H9 (cell line): ENCODE data around the gene CXCL13. TPM values are rescaled to one million over a fixed set of nuclear protein-coding genes. Genes with fewer than 3 reads are reported as not detected.

Experiments used
- DNase-seq: peaks from one replicate; pipeline ENCODE4 v3.0.0-alpha.2; 2017
- H2AFZ ChIP-seq: one replicate; pipeline ENCODE4 v1.6.1; 2013; ENCODE audit warnings: mild to moderate bottlenecking, low read length, control low read depth, moderate library complexity
- H2AK5ac ChIP-seq: 2 replicates; pipeline ENCODE4 v1.6.1; 2013; ENCODE audit warnings: low read length, control low read depth, mixed read lengths; ENCODE audit not compliant: insufficient read length
- H2BK120ac ChIP-seq: one replicate; pipeline ENCODE4 v1.6.1; 2013; ENCODE audit warnings: low read depth, mild to moderate bottlenecking, low read length, control low read depth, inconsistent platforms; ENCODE audit not compliant: poor library complexity, severe bottlenecking
- H2BK12ac ChIP-seq: 2 replicates; pipeline ENCODE4 v1.6.1; 2013; ENCODE audit warnings: low read length, control low read depth, mixed read lengths, low read depth; ENCODE audit not compliant: insufficient read length
- H2BK15ac ChIP-seq: 2 replicates; pipeline ENCODE4 v1.6.1; 2013; ENCODE audit warnings: low read depth, low read length, control low read depth
- H2BK20ac ChIP-seq: one replicate; pipeline ENCODE4 v1.6.1; 2013; ENCODE audit warnings: low read depth, mild to moderate bottlenecking, low read length, control low read depth, inconsistent platforms; ENCODE audit not compliant: poor library complexity, severe bottlenecking
- H2BK5ac ChIP-seq: 2 replicates; pipeline ENCODE4 v1.6.1; 2013; ENCODE audit warnings: low read length, control low read depth, mixed read lengths; ENCODE audit not compliant: insufficient read length
- H3K14ac ChIP-seq: 2 replicates; pipeline ENCODE4 v1.6.1; 2013; ENCODE audit warnings: low read length, control low read depth; ENCODE audit not compliant: insufficient read depth
- H3K18ac ChIP-seq: 2 replicates; pipeline ENCODE4 v1.6.1; 2013; ENCODE audit warnings: low read depth, mild to moderate bottlenecking, mixed read lengths, low read length, control low read depth; ENCODE audit not compliant: insufficient read length
- H3K23ac ChIP-seq: 2 replicates; pipeline ENCODE4 v1.6.1; 2013; ENCODE audit warnings: low read length, control low read depth, mixed read lengths, low read depth; ENCODE audit not compliant: insufficient read length
- H3K23me2 ChIP-seq: 2 replicates; pipeline ENCODE4 v1.6.1; 2013; ENCODE audit warnings: low read depth, mild to moderate bottlenecking, mixed read lengths, low read length, control low read depth; ENCODE audit not compliant: insufficient read length, poor library complexity, severe bottlenecking
- H3K27ac ChIP-seq: 2 replicates; pipeline ENCODE4 v1.5.1; 2013; ENCODE audit warnings: low read length, control low read depth, mixed read lengths, low read depth; ENCODE audit not compliant: insufficient read length
- H3K27me3 ChIP-seq: 2 replicates; pipeline ENCODE4 v1.6.1; 2013; ENCODE audit warnings: low read length, control low read depth, inconsistent platforms; ENCODE audit not compliant: insufficient read depth
- H3K4ac ChIP-seq: 2 replicates; pipeline ENCODE4 v1.6.1; 2013; ENCODE audit warnings: low read depth, mild to moderate bottlenecking, control low read depth, inconsistent platforms, low read length, moderate library complexity
- H3K4me1 ChIP-seq: 2 replicates; pipeline ENCODE4 v1.6.1; 2013; ENCODE audit warnings: low read length, control low read depth, inconsistent platforms; ENCODE audit not compliant: insufficient read depth
- H3K4me2 ChIP-seq: 2 replicates; pipeline ENCODE4 v1.6.1; 2013; ENCODE audit warnings: low read length, control low read depth, mixed read lengths; ENCODE audit not compliant: insufficient read length, insufficient read depth
- H3K56ac ChIP-seq: 2 replicates; pipeline ENCODE4 v1.6.1; 2013; ENCODE audit warnings: low read depth, mild to moderate bottlenecking, mixed read lengths, low read length, control low read depth; ENCODE audit not compliant: insufficient read length
- H3K79me1 ChIP-seq: 2 replicates; pipeline ENCODE4 v1.6.1; 2013; ENCODE audit warnings: low read depth, mild to moderate bottlenecking, moderate library complexity, low read length, control low read depth, inconsistent platforms; ENCODE audit not compliant: insufficient read depth, poor library complexity, severe bottlenecking
- H3K79me2 ChIP-seq: 2 replicates; pipeline ENCODE4 v1.6.1; 2013; ENCODE audit warnings: low read length, control low read depth, inconsistent platforms; ENCODE audit not compliant: insufficient read depth
- H3K9ac ChIP-seq: 2 replicates; pipeline ENCODE4 v1.6.1; 2013; ENCODE audit warnings: low read length, control low read depth, mixed read lengths; ENCODE audit not compliant: insufficient read length; ENCODE audit errors: extremely low read depth
- H3K9me3 ChIP-seq: one replicate; pipeline ENCODE4 v1.6.1; 2013; ENCODE audit warnings: low read depth, low read length, inconsistent platforms; ENCODE audit not compliant: control insufficient read depth
- H3T11ph ChIP-seq: one replicate; pipeline ENCODE4 v1.6.1; 2013; ENCODE audit warnings: mild to moderate bottlenecking, low read length, control low read depth, inconsistent platforms
- H4K20me1 ChIP-seq: one replicate; pipeline ENCODE4 v1.6.1; 2013; ENCODE audit not compliant: control insufficient read depth, insufficient read length, insufficient read depth
- H4K5ac ChIP-seq: 2 replicates; pipeline ENCODE4 v1.6.1; 2013; ENCODE audit warnings: low read depth, mild to moderate bottlenecking, mixed read lengths, low read length, control low read depth; ENCODE audit not compliant: insufficient read length
- H4K8ac ChIP-seq: replicated peaks from 2 replicates; pipeline ENCODE4 v1.6.1; 2013; ENCODE audit warnings: low read length, control low read depth, mixed read lengths, low read depth; ENCODE audit not compliant: insufficient read length
- H4K91ac ChIP-seq: 2 replicates; pipeline ENCODE4 v1.6.1; 2013; ENCODE audit warnings: low read depth, mild to moderate bottlenecking, moderate library complexity, mixed read lengths, low read length, control low read depth; ENCODE audit not compliant: insufficient read length
- H3K27ac Mint-ChIP-seq, 3 experiments: 2 replicates in 2 of 3; 3 replicates in 1 of 3; pipeline ENCODE4 v1.8.0; 2020 to 2021; ENCODE audit warnings: mixed read lengths in 3 of 3, mild to moderate bottlenecking in 1 of 3, moderate library complexity in 1 of 3
- H3K27me3 Mint-ChIP-seq: 2 replicates; pipeline ENCODE4 v1.8.0; 2021; ENCODE audit warnings: low read depth, mild to moderate bottlenecking, moderate library complexity, mixed read lengths
- H3K36me3 Mint-ChIP-seq, 3 experiments: 2 replicates in 2 of 3; 3 replicates in 1 of 3; pipeline ENCODE4 v1.8.0; 2020 to 2021; ENCODE audit warnings: low read depth in 3 of 3, mixed read lengths in 3 of 3; ENCODE audit not compliant: insufficient read depth in 1 of 3
- H3K4me1 Mint-ChIP-seq, 2 experiments: 2 replicates each; pipeline ENCODE4 v1.8.0; 2020; ENCODE audit warnings: mixed read lengths in 2 of 2
- H3K4me3 Mint-ChIP-seq, 2 experiments: 2 replicates in 1 of 2; 3 replicates in 1 of 2; pipeline ENCODE4 v1.8.0; 2020 to 2021; ENCODE audit warnings: mild to moderate bottlenecking in 2 of 2, mixed read lengths in 2 of 2, moderate library complexity in 1 of 2
- H3K9me3 Mint-ChIP-seq, 2 experiments: 2 replicates in 1 of 2; 3 replicates in 1 of 2; pipeline ENCODE4 v1.8.0; 2020; ENCODE audit warnings: mild to moderate bottlenecking in 2 of 2, mixed read lengths in 2 of 2, moderate library complexity in 1 of 2
- CTCF ChIP-seq: fragments of 200-600 bp; sonication (generic); conservative IDR thresholded peaks from 3 replicates; pipeline ENCODE4 v1.8.0; 2021; ENCODE audit warnings: antibody characterized with exemption, mild to moderate bottlenecking
- WGBS: extraction: QIAGEN DNeasy Blood & Tissue Kit; methylation state at CpG from one replicate; pipeline ENCODE4 v1.1.7; 2013; ENCODE audit warnings: missing lambda C conversion rate, low lambda C conversion rate, mixed read lengths; ENCODE audit not compliant: insufficient read length; ENCODE audit errors: extremely low coverage; 5-methylcytosine and 5-hydroxymethylcytosine counted together
- total RNA-seq: library from RNA; stranded (reverse); gene quantifications from 2 replicates; pipeline ENCODE4 v1.2.1, GENCODE V29; 2021

Gene CXCL13
- total RNA-seq, 1 experiment from 2014 or later, result not detected

GRCh38 chr4:77564231-77564630 lies 41.4 kb upstream of the CXCL13 start:
- Histone ChIP-seq H3K23ac (no peak overlapping the region), H4K5ac (no peak overlapping the region), H2AFZ (no peak overlapping the region), H2BK15ac (no peak overlapping the region), H3K79me1 (no peaks in the 10 kb centered on the region), H3K79me2 (no peaks in the 10 kb centered on the region), H2BK120ac (no peak overlapping the region), H4K20me1 (no peaks in the 10 kb centered on the region), H3K9me3 (peaks cover 7% of the 10 kb centered on the region), H3K4ac (no peak overlapping the region), H3K4me2 (no peak overlapping the region), H4K8ac (no peak overlapping the region), H3K23me2 (no peaks in the 10 kb centered on the region), H3K4me1 (no peaks in the 10 kb centered on the region), H2BK12ac (no peak overlapping the region), H3K27me3 (no peaks in the 10 kb centered on the region), H4K91ac (no peak overlapping the region), H3K27ac (no peak overlapping the region), H2AK5ac (no peak overlapping the region), H2BK5ac (no peak overlapping the region), H3K9ac (no peak overlapping the region), H3K18ac (no peak overlapping the region), H3K56ac (no peak overlapping the region), H3T11ph (no peak overlapping the region), H3K14ac (no peak overlapping the region), H2BK20ac (no peak overlapping the region)
- TF ChIP-seq CTCF, result no peak
- Mint-ChIP-seq H3K27me3 (peaks cover 2% of the 10 kb centered on the region; the same call in 1 of the 2 replicates), H3K4me3 (no peak overlapping the region), H3K4me1 (no peaks in the 10 kb centered on the region), H3K36me3 (peaks cover 0 to 8% (median 5%) of the 10 kb centered on the region in 3 experiments; a peak in 5 of 7 replicates), H3K27ac (no peak overlapping the region), H3K9me3 (peaks cover 34 to 51% of the 10 kb centered on the region in 2 experiments)
- WGBS, result no CpG with 5 or more reads among the region's 2 CpGs
- DNase-seq, result no peak
